Measurements from ENCODE around the gene SOX9. TPM values are rescaled to one million over a fixed set of nuclear protein-coding genes. Genes with fewer than 3 reads are reported as not detected.
A peak's percentile ranks its signal among the peaks of the same experiment; 100 is the strongest.

Gene SOX9
- total RNA-seq, 1 donor, result 6.5 TPM

DNA sequence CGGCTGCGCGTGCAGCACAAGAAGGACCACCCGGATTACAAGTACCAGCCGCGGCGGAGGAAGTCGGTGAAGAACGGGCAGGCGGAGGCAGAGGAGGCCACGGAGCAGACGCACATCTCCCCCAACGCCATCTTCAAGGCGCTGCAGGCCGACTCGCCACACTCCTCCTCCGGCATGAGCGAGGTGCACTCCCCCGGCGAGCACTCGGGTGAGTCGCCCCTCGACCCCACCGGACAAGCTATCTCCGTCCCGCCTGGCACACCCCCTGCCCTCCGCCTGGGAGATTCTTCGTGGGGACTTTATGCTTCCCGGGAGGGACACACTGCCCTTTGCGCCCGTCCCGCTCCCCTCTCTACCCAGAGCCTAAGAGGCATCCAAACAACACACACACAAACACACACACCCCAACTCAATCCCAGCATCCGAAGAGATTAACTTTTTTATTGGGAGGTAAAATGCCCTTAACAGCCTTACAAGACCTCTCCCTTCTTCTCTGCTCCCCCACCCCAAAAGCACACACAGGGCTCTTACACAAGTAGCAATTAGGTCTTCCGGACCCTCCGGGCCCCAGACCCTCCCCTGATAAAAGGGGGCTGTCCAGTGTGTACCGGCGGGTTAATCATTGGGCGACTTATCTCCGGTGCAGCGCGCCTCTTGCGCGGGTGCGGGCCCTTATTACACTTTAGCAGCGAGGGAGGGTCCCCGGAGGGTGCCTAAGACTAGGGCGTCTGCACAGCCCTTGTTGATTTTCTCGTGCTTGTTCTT lies 2.1 kb downstream of the SOX9 start:
- peak overlapping the region; percentile 83 for H2AFZ ChIP-seq (ENCODE audit: low read length)
- no peak for TF ChIP-seq CTCF (IDR thresholded peaks at IDR 0.05; ENCODE audit: extremely low read depth, low read depth, low read length)
- H3K27me3 ChIP-seq (ENCODE audit: insufficient read depth, low read length), result peaks cover 18% of the 10 kb centered on the region
- peak; percentile 96 for DNase-seq (ENCODE audit: insufficient read length, low spot score, missing footprints)
- peaks cover 53% of the 10 kb centered on the region for H3K4me1 ChIP-seq (ENCODE audit: insufficient read depth, low read length)
- peaks cover 12% of the 10 kb centered on the region for H3K36me3 ChIP-seq (ENCODE audit: insufficient read depth, low read length)
- H4K20me1 ChIP-seq (ENCODE audit: insufficient read depth, low read length), result no peaks in the 10 kb centered on the region
- peak overlapping the region; percentile 65 for H3K27ac ChIP-seq (ENCODE audit: low read depth, low read length)
- H3K79me2 ChIP-seq (ENCODE audit: insufficient read depth, low read length), result peaks cover 28% of the 10 kb centered on the region
- H3K4me2 ChIP-seq (ENCODE audit: insufficient read depth, low read length), result peak overlapping the region; percentile 98
- H3K4me3 ChIP-seq (ENCODE audit: insufficient read depth, low read length), result peak overlapping the region; percentile 95
- H3K9me3 ChIP-seq (ENCODE audit: low read depth, low read length), result no peaks in the 10 kb centered on the region

- no peak overlapping the region for H2AFZ ChIP-seq (ENCODE audit: low read length)
- H3K4me1 ChIP-seq (ENCODE audit: insufficient read depth, low read length), result peaks cover 46% of the 10 kb centered on the region
- H3K4me2 ChIP-seq (ENCODE audit: insufficient read depth, low read length), result peak overlapping the region; percentile 98
- H3K27ac ChIP-seq (ENCODE audit: low read depth, low read length), result peak overlapping the region; percentile 23
- peaks cover 11% of the 10 kb centered on the region for H3K27me3 ChIP-seq (ENCODE audit: insufficient read depth, low read length)
- peak; percentile 77 for DNase-seq (ENCODE audit: insufficient read length, low spot score, missing footprints)
- H4K20me1 ChIP-seq (ENCODE audit: insufficient read depth, low read length), result no peaks in the 10 kb centered on the region
- peak overlapping the region; percentile 95 for H3K4me3 ChIP-seq (ENCODE audit: insufficient read depth, low read length)
- no peaks in the 10 kb centered on the region for H3K9me3 ChIP-seq (ENCODE audit: low read depth, low read length)
- peaks cover 28% of the 10 kb centered on the region for H3K79me2 ChIP-seq (ENCODE audit: insufficient read depth, low read length)
- TF ChIP-seq CTCF (IDR thresholded peaks at IDR 0.05; ENCODE audit: extremely low read depth, low read depth, low read length), result no peak
- peaks cover 12% of the 10 kb centered on the region for H3K36me3 ChIP-seq (ENCODE audit: insufficient read depth, low read length)
Observed at GRCh38 chr17:72123530-72124437, 3.0 kb downstream of the SOX9 start.

DNA sequence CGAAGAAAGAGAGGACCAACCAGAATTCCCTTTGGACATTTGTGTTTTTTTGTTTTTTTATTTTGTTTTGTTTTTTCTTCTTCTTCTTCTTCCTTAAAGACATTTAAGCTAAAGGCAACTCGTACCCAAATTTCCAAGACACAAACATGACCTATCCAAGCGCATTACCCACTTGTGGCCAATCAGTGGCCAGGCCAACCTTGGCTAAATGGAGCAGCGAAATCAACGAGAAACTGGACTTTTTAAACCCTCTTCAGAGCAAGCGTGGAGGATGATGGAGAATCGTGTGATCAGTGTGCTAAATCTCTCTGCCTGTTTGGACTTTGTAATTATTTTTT lies 3.6 kb downstream of the SOX9 start:
- no peak for TF ChIP-seq CTCF (IDR thresholded peaks at IDR 0.05; ENCODE audit: extremely low read depth, low read depth, low read length)
- H3K79me2 ChIP-seq (ENCODE audit: insufficient read depth, low read length), result peaks cover 28% of the 10 kb centered on the region
- peaks cover 7% of the 10 kb centered on the region for H3K27me3 ChIP-seq (ENCODE audit: insufficient read depth, low read length)
- no peak overlapping the region for H2AFZ ChIP-seq (ENCODE audit: low read length)
- H4K20me1 ChIP-seq (ENCODE audit: insufficient read depth, low read length), result no peaks in the 10 kb centered on the region
- DNase-seq (ENCODE audit: insufficient read length, low spot score, missing footprints), result no peak
- peaks cover 12% of the 10 kb centered on the region for H3K36me3 ChIP-seq (ENCODE audit: insufficient read depth, low read length)
- H3K4me1 ChIP-seq (ENCODE audit: insufficient read depth, low read length), result peaks cover 46% of the 10 kb centered on the region
- no peaks in the 10 kb centered on the region for H3K9me3 ChIP-seq (ENCODE audit: low read depth, low read length)
- peak overlapping the region; percentile 45 for H3K4me3 ChIP-seq (ENCODE audit: insufficient read depth, low read length)
- peak overlapping the region; percentile 50 for H3K4me2 ChIP-seq (ENCODE audit: insufficient read depth, low read length)
- H3K27ac ChIP-seq (ENCODE audit: low read depth, low read length), result peak overlapping the region; percentile 23

DNA sequence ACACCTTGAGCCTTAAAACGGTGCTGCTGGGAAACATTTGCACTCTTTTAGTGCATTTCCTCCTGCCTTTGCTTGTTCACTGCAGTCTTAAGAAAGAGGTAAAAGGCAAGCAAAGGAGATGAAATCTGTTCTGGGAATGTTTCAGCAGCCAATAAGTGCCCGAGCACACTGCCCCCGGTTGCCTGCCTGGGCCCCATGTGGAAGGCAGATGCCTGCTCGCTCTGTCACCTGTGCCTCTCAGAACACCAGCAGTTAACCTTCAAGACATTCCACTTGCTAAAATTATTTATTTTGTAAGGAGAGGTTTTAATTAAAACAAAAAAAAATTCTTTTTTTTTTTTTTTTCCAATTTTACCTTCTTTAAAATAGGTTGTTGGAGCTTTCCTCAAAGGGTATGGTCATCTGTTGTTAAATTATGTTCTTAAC lies 4.4 kb downstream of the SOX9 start:
- Histone ChIP-seq H3K4me2 (ENCODE audit: insufficient read depth, low read length) (peak overlapping the region; percentile 28), H4K20me1 (ENCODE audit: insufficient read depth, low read length) (no peaks in the 10 kb centered on the region)
- TF ChIP-seq CTCF (IDR thresholded peaks at IDR 0.05; ENCODE audit: extremely low read depth, low read depth, low read length), result no peak

More for the DNA sequence above, 4.4 kb downstream of the SOX9 start:
- no peak overlapping the region for H3K4me3 ChIP-seq (ENCODE audit: insufficient read depth, low read length)
- H3K79me2 ChIP-seq (ENCODE audit: insufficient read depth, low read length), result peaks cover 28% of the 10 kb centered on the region
- peak overlapping the region; percentile 74 for H3K27ac ChIP-seq (ENCODE audit: low read depth, low read length)
- H2AFZ ChIP-seq (ENCODE audit: low read length), result no peak overlapping the region
- H3K4me1 ChIP-seq (ENCODE audit: insufficient read depth, low read length), result peaks cover 41% of the 10 kb centered on the region
- H3K36me3 ChIP-seq (ENCODE audit: insufficient read depth, low read length), result peaks cover 12% of the 10 kb centered on the region
- DNase-seq (ENCODE audit: insufficient read length, low spot score, missing footprints), result no peak
- H3K9me3 ChIP-seq (ENCODE audit: low read depth, low read length), result no peaks in the 10 kb centered on the region
- no peaks in the 10 kb centered on the region for H3K27me3 ChIP-seq (ENCODE audit: insufficient read depth, low read length)
